ENCODE measurements around the gene PTPN6.
A peak's percentile ranks its signal among the peaks of the same experiment; 100 is the strongest.

The PTPN6 gene

GRCh38 chr12:6942331-6942665, 8.9 kb upstream of the PTPN6 start:
- no peak for DNase-seq

- DNase-seq = peak; percentile 89
These were observed 7.8 kb upstream of the PTPN6 start for GRCh38 chr12:6943389-6943721.

GRCh38 chr12:6943722-6944380, 7.3 kb upstream of the PTPN6 start, which contains the start of the genes C12orf57 and RNU7-1:
C12orf57 (plus strand) TSS chr12:6944022; CDS start chr12:6944122, 100 bp downstream.
RNU7-1 (plus strand) TSS chr12:6943816.
- DNase-seq = peak; percentile 86

- DNase-seq = peak; percentile 85
These were observed 6.6 kb upstream of the PTPN6 start for GRCh38 chr12:6944381-6945186.

GRCh38 chr12:6945613-6946012, 5.5 kb upstream of the PTPN6 start:
- DNase-seq = no peak

- peak; percentile 73 for DNase-seq
These were observed 4.9 kb upstream of the PTPN6 start for GRCh38 chr12:6946033-6946919.

- DNase-seq = no peak
These were observed 4.2 kb upstream of the PTPN6 start for GRCh38 chr12:6946920-6947374.

- no peak for DNase-seq
These were observed 3.5 kb upstream of the PTPN6 start for GRCh38 chr12:6947615-6948014.

GRCh38 chr12:6948873-6949594, 2.1 kb upstream of the PTPN6 start:
- no peak for DNase-seq

- peak; percentile 28 for DNase-seq
These were observed 755 bp upstream of the PTPN6 start for GRCh38 chr12:6950401-6950801.

- DNase-seq = peak; percentile 45
These were observed 480 bp downstream of the PTPN6 start for GRCh38 chr12:6951551-6952120.

- peak; percentile 20 for DNase-seq
These were observed 1.1 kb downstream of the PTPN6 start for GRCh38 chr12:6952121-6952862.

GRCh38 chr12:6952863-6953441, 1.8 kb downstream of the PTPN6 start:
- DNase-seq = peak; percentile 27

- DNase-seq = peak; percentile 77
These were observed 2.5 kb downstream of the PTPN6 start for GRCh38 chr12:6953442-6954315.

GRCh38 chr12:6954316-6955107, 3.4 kb downstream of the PTPN6 start:
- DNase-seq = no peak

GRCh38 chr12:6955108-6956020, 4.2 kb downstream of the PTPN6 start:
- DNase-seq = no peak

GRCh38 chr12:6956021-6956727, 5.0 kb downstream of the PTPN6 start:
- DNase-seq = no peak

Measured in central memory CD4-positive, alpha-beta T cell (primary cell).